AG04450 (cell line): ENCODE measurements around the gene VCL. TPM values are rescaled to one million over a fixed set of nuclear protein-coding genes. Genes with fewer than 3 reads are reported as not detected.

Source experiments
- CTCF ChIA-PET: fragments of 300-600, 350-600 bp; formaldehyde crosslinking; extraction: SDS; loops from one replicate; lab custom pipeline; 2022; ENCODE audit warnings: antibody characterized with exemption, inconsistent platforms; lab: Charles Lee
- POLR2A ChIA-PET: fragments of 350-600 bp; formaldehyde crosslinking; extraction: SDS; loops from one replicate; lab custom pipeline; 2021; ENCODE audit warnings: antibody characterized with exemption, inconsistent platforms; lab: Yijun Ruan, JAX
- DNase-seq: peaks from one replicate; pipeline ENCODE4 v3.0.0-alpha.2; 2011; ENCODE audit warnings: low read depth, low spot score
- H3K27ac ChIP-seq: one replicate; pipeline ENCODE4 v1.5.1; 2012; ENCODE audit warnings: low read depth, low read length, control low read depth
- H3K27me3 ChIP-seq: one replicate; pipeline ENCODE4 v1.6.0; 2012; ENCODE audit warnings: low read length; ENCODE audit not compliant: control insufficient read depth, insufficient read depth
- H3K4me3 ChIP-seq: 2 replicates; pipeline ENCODE4 v1.5.1; 2011; ENCODE audit warnings: mild to moderate bottlenecking, low read depth, low read length, control low read depth
- H3K9me3 ChIP-seq: 2 replicates; pipeline ENCODE4 v1.5.1; 2012; ENCODE audit warnings: low read length; ENCODE audit not compliant: control insufficient read depth, insufficient read depth
- CTCF ChIP-seq: IDR thresholded peaks from 2 replicates; pipeline ENCODE4 v1.5.1; 2011; ENCODE audit warnings: low read depth, low read length, control low read depth, inconsistent platforms
- polyA plus RNA-seq: library from polyadenylated mRNA; depleted of rRNA; stranded (reverse); fragments of >200 nt; gene quantifications from 2 replicates; pipeline ENCODE4 v1.2.3, GENCODE V29; 2011

VCL gene
- polyA plus RNA-seq, 1 experiment: 313 TPM

- H3K4me3 ChIP-seq: no peak overlapping the region
- H3K9me3 ChIP-seq: no peaks in the 10 kb centered on the region
- DNase-seq: no peak
- no peak for TF ChIP-seq CTCF
- H3K27ac ChIP-seq: no peak overlapping the region
- CTCF ChIA-PET: interaction anchor here (0.6 to 3.0 kb wide), 7 partner anchors 44 to 199 kb away, joined by 3 to 62 read pairs (median 10); no protein-coding TSS in a partner anchor
- POLR2A ChIA-PET: interaction anchor here (0.6 to 1.3 kb wide), 2 partner anchors 12 to 80 kb away, joined by 4 to 5 read pairs; no protein-coding TSS in a partner anchor
- no peaks in the 10 kb centered on the region for H3K27me3 ChIP-seq
These were observed 81.4 kb downstream of the VCL start for GRCh38 chr10:74079028-74079935.

GRCh38 chr10:74079936-74080590 is 82.1 kb downstream of the VCL start:
- Histone ChIP-seq H3K27ac (no peak overlapping the region), H3K9me3 (no peaks in the 10 kb centered on the region), H3K27me3 (no peaks in the 10 kb centered on the region), H3K4me3 (no peak overlapping the region)
- CTCF ChIA-PET: interaction anchor here (0.6 to 3.0 kb wide), 21 partner anchors 8 to 200 kb away, joined by 3 to 62 read pairs (median 9); no protein-coding TSS in a partner anchor
- POLR2A ChIA-PET: interaction anchor here (0.6 to 1.3 kb wide), 4 partner anchors 11 to 81 kb away, joined by 3 to 5 read pairs (median 4); no protein-coding TSS in a partner anchor
- TF ChIP-seq CTCF: no peak
- DNase-seq: no peak

GRCh38 chr10:74081192-74081803 is 83.4 kb downstream of the VCL start:
- Histone ChIP-seq H3K4me3 (no peak overlapping the region), H3K9me3 (no peaks in the 10 kb centered on the region), H3K27me3 (no peaks in the 10 kb centered on the region), H3K27ac (no peak overlapping the region)
- ChIA-PET POLR2A (interaction anchor here (0.6 to 1.2 kb wide), 4 partner anchors 41 to 309 kb away, joined by 3 to 5 read pairs (median 3); a partner anchor contains a TSS), CTCF (interaction anchor here (0.6 to 3.0 kb wide), 46 partner anchors 9 to 233 kb away, joined by 3 to 62 read pairs (median 5); no protein-coding TSS in a partner anchor)
- peak; percentile 88 for TF ChIP-seq CTCF
- DNase-seq: no peak

GRCh38 chr10:74081941-74082718 is 84.2 kb downstream of the VCL start:
- H3K27me3 ChIP-seq: no peaks in the 10 kb centered on the region
- DNase-seq: no peak
- no peak for TF ChIP-seq CTCF
- H3K27ac ChIP-seq: no peak overlapping the region
- ChIA-PET CTCF (interaction anchor here (0.6 to 3.0 kb wide), 42 partner anchors 8 to 234 kb away, joined by 3 to 62 read pairs (median 5); no protein-coding TSS in a partner anchor), POLR2A (interaction anchor here (0.6 to 0.9 kb wide), 3 partner anchors 42 to 310 kb away, joined by 3 read pairs; a partner anchor contains a TSS)
- no peak overlapping the region for H3K4me3 ChIP-seq
- no peaks in the 10 kb centered on the region for H3K9me3 ChIP-seq
